ENCODE results near the gene PRKCE. TPM values are rescaled to one million over a fixed set of nuclear protein-coding genes. Genes with fewer than 3 reads are reported as not detected.
"Not testable (repeated sequence)": the region's sequence is repeated elsewhere in the genome, so short reads cannot be mapped to it uniquely, and the experiment has no call there.

Gene PRKCE
- total RNA-seq, 1 experiment from 2014 or later = 14.8 TPM

DNA sequence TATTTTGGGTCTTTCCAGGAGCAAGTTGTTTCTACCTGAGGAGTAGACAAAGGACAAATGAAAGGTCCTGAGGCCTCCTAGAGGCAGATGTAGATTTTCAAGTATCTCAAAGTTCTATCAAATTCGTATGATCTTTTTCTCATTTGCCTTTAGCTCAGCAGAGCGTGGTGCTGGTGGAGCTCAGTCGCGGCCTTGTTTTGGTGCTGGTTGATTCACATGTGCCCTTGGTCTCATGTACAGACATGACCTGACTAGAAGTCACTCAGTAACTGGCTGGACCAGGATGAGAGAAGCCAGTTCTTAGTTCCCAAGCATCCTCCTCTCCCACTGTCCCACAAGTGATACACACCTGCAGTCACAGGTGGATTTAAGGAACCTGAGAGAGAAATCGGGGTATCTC, 264.0 kb downstream of the PRKCE start:
- no peaks in the 10 kb centered on the region for H4K20me1 ChIP-seq (ENCODE audit: insufficient read depth)
- H3K27me3 ChIP-seq (ENCODE audit: insufficient read depth, low read length) = no peaks in the 10 kb centered on the region
- no peaks in the 10 kb centered on the region for H3K79me2 ChIP-seq (ENCODE audit: insufficient read depth, low read length)
- ChIA-PET RAD21 (ENCODE audit: low non-redundant PET in 1 of 2, low total read pairs in 2 of 2, uncharacterized antibody in 2 of 2, unreplicated experiment in 2 of 2) (no interaction called here), CTCF (interaction anchor here (0.6 kb wide), 1 partner anchor 114 kb away, joined by 3 read pairs; no protein-coding TSS in a partner anchor), POLR2A (no interaction called here)
- H3K36me3 ChIP-seq (ENCODE audit: control insufficient read depth in 1 of 2, insufficient read depth in 2 of 2, low read length in 2 of 2) = no peaks in the 10 kb centered on the region
- no peak overlapping the region for H3K27ac ChIP-seq (ENCODE audit: low read depth, low read length)
- H3K9ac ChIP-seq (ENCODE audit: low read length) = no peak overlapping the region
- ATAC-seq (no peak), DNase-seq (ENCODE audit: low read depth, low spot score) (no peak)
- peaks cover 0 to 3% of the 10 kb centered on the region in 2 experiments; a peak in 2 of 4 replicates for H3K4me1 ChIP-seq (ENCODE audit: control insufficient read depth in 1 of 2, insufficient read depth in 2 of 2, low read length in 2 of 2)
- no peak for TF ChIP-seq YY1 (IDR thresholded peaks at IDR 0.05; ENCODE audit: extremely low read depth, insufficient replicate concordance, low read depth, low read length)
- TF ChIP-seq EGR1 (IDR thresholded peaks at IDR 0.05; ENCODE audit: low read depth) = no peak
- no peak for TF ChIP-seq ZNF274 (IDR thresholded peaks at IDR 0.05; ENCODE audit: low read depth, low read length)
- TF ChIP-seq, protein P1, sequence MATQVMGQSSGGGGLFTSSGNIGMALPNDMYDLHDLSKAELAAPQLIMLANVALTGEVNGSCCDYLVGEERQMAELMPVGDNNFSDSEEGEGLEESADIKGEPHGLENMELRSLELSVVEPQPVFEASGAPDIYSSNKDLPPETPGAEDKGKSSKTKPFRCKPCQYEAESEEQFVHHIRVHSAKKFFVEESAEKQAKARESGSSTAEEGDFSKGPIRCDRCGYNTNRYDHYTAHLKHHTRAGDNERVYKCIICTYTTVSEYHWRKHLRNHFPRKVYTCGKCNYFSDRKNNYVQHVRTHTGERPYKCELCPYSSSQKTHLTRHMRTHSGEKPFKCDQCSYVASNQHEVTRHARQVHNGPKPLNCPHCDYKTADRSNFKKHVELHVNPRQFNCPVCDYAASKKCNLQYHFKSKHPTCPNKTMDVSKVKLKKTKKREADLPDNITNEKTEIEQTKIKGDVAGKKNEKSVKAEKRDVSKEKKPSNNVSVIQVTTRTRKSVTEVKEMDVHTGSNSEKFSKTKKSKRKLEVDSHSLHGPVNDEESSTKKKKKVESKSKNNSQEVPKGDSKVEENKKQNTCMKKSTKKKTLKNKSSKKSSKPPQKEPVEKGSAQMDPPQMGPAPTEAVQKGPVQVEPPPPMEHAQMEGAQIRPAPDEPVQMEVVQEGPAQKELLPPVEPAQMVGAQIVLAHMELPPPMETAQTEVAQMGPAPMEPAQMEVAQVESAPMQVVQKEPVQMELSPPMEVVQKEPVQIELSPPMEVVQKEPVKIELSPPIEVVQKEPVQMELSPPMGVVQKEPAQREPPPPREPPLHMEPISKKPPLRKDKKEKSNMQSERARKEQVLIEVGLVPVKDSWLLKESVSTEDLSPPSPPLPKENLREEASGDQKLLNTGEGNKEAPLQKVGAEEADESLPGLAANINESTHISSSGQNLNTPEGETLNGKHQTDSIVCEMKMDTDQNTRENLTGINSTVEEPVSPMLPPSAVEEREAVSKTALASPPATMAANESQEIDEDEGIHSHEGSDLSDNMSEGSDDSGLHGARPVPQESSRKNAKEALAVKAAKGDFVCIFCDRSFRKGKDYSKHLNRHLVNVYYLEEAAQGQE (IDR thresholded peaks at IDR 0.05; ENCODE audit: low read depth) = no peak
- no peak for TF ChIP-seq EZH2 (IDR thresholded peaks at IDR 0.05)
- TF ChIP-seq CBX3 (IDR thresholded peaks at IDR 0.05; ENCODE audit: low read depth) = no peak
- TF ChIP-seq TCF7L2 (IDR thresholded peaks at IDR 0.05; ENCODE audit: borderline replicate concordance, extremely low read depth, insufficient read depth, insufficient read length) = no peak
- TF ChIP-seq SP1 (IDR thresholded peaks at IDR 0.05; ENCODE audit: low read depth) = no peak
- TF ChIP-seq FOSL1 (IDR thresholded peaks at IDR 0.05; ENCODE audit: low read depth) = no peak
- TF ChIP-seq SRF (IDR thresholded peaks at IDR 0.05; ENCODE audit: low read depth) = no peak
- no peaks in the 10 kb centered on the region for H3K9me2 ChIP-seq (ENCODE audit: insufficient read depth)
- H3K9me3 ChIP-seq (ENCODE audit: control insufficient read depth in 1 of 2, insufficient read depth in 1 of 2, low read depth in 1 of 2, low read length in 2 of 2) = no peaks in the 10 kb centered on the region
- H2AFZ ChIP-seq (ENCODE audit: low read depth, low read length, poor library complexity, severe bottlenecking) = no peak overlapping the region
- no peak overlapping the region for H3K4me3 ChIP-seq (replicated peaks in 1 of 2; ENCODE audit: low read depth in 1 of 2, low read length in 2 of 2)
- BruUV-seq (replicated peaks) = no TSS peak
- H3K4me2 ChIP-seq (ENCODE audit: low read length) = no peak overlapping the region
- intact Hi-C loops (cut with micrococcal nuclease) = no loop called here

DNA sequence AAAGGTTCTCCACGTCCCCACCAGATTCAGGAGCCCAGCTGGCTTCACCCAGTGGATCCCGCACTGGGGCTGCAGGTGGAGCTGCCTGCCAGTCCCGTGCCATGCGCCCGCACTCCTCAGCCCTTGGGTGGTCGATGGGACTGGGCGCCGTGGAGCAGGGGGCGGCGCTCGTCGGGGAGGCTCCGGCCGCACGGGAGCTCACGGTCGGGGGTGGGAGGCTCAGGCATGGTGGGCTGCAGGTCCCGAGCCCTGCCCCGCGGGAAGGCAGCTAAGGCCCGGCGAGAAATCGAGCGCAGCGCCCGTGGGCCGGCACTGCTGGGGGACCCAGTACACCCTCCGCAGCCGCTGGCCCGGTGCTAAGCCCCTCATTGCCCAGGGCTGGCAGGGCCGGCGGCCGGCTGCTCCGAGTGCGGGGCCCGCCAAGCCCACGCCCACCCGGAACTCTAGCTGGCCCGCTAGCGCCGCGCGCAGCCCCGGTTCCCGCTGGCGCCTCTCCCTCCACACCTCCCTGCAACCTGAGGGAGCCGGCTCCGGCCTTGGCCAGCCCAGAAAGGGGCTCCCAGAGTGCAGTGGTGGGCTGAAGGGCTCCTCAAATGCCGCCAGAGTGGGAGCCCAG, 266.2 kb downstream of the PRKCE start:
- H3K27me3 ChIP-seq (ENCODE audit: insufficient read depth, low read length); H3K4me3 ChIP-seq (replicated peaks in 1 of 2; ENCODE audit: low read depth in 1 of 2, low read length in 2 of 2); H3K27ac ChIP-seq (ENCODE audit: low read depth, low read length); RAD21 ChIA-PET (ENCODE audit: low non-redundant PET in 1 of 2, low total read pairs in 2 of 2, uncharacterized antibody in 2 of 2, unreplicated experiment in 2 of 2); H3K79me2 ChIP-seq (ENCODE audit: insufficient read depth, low read length); DNase-seq (ENCODE audit: low read depth, low spot score); H3K4me2 ChIP-seq (ENCODE audit: low read length); H2AFZ ChIP-seq (ENCODE audit: low read depth, low read length, poor library complexity, severe bottlenecking); POLR2A ChIA-PET; intact Hi-C loops (cut with micrococcal nuclease); H4K20me1 ChIP-seq (ENCODE audit: insufficient read depth); H3K9me3 ChIP-seq (ENCODE audit: control insufficient read depth in 1 of 2, insufficient read depth in 1 of 2, low read depth in 1 of 2, low read length in 2 of 2); H3K9me2 ChIP-seq (ENCODE audit: insufficient read depth); BruUV-seq (replicated peaks); H3K4me1 ChIP-seq (ENCODE audit: control insufficient read depth in 1 of 2, insufficient read depth in 2 of 2, low read length in 2 of 2); ATAC-seq; CTCF ChIA-PET; H3K9ac ChIP-seq (ENCODE audit: low read length); H3K36me3 ChIP-seq (ENCODE audit: control insufficient read depth in 1 of 2, insufficient read depth in 2 of 2, low read length in 2 of 2): not testable (repeated sequence)
